NCI-H510A treated with DMSO at 0.1 percent for 48 hours (cell line): ENCODE measurements around the gene GRIFIN.

Experiments used
- DNase-seq: peaks from one replicate; lab custom pipeline; 2025; lab: John Stamatoyannopoulos, UW

GRIFIN gene, protein sequence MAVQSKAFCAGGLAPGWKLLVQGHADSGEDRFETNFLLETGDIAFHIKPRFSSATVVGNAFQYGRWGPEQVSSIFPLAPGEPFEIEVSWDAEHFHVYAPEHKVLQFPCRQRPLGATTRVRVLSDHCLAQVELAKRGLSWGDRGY

DNA sequence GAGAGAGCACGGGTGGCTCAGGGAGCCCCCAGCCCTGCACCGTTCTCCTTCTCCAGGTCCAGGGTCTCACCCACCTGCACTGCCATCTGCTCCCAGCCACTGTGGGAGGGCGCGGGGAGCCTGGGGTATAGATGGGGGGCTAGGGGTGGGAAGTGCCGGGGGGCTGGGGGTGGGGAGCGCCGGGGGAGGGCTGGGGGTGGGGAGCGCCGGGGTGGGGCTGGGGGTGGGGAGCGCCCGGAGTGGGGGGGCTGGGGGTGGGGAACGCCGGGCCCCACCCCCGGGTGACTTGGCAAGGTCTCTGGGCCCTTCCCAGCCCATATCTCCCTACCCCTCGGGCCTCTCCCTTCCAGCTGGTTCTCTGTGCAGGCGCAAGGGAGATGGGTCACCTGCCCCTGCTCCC is at the start of gene GRIFIN:
GRIFIN (minus strand) TSS at position 101 of the 400 bp plus-strand sequence; CDS start at position 86, 15 bp downstream.
- DNase-seq = no peak

GRCh38 chr7:2524808-2525657 is 48.8 kb upstream of the GRIFIN start:
- DNase-seq = peak; percentile 87

DNA sequence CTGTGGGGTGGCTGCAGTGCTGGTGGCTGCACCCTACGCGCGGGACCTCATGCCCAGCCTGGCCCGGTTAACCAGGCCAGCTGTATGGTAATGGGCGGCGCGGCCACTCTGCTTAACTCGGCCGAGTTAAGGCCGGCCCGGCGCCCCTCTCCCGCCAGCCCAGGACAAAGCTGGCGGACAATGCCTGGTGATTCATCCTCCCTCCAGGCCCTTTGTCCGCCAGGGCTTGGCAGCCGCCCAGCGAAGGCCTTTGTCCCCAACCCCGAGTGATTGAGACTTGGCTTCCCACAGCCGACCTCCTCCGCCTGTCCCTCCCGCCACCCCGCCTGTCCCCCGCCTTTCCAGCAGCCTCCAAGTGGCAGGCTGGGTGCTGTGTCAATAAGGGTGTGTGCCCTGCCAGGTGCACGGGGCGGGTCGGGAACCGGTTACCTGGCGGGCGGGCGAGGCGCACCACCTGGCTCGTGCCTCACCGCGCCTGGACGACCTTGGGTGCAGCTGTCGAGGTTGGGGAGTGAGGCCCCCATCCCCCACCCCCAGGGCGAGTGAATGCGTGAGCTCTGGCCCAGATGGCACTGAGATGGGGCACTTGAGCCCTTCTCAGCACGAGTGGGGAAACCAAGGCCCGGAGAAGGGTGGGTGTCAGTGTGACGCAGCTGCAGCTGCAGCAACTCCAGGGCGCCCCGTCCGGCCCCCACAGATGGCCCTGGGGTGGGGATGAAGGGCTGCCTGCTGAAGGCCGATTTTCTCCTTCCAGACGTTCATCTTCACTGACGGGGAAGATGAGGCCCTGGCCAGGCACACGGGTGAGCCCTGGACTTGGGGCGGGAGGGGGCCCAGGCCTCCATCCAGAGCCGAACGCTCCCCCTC is 48.0 kb upstream of the GRIFIN start:
- DNase-seq = peak; percentile 100

- peak; percentile 99 for DNase-seq
These were observed 47.3 kb upstream of the GRIFIN start for GRCh38 chr7:2523461-2523936.

DNA sequence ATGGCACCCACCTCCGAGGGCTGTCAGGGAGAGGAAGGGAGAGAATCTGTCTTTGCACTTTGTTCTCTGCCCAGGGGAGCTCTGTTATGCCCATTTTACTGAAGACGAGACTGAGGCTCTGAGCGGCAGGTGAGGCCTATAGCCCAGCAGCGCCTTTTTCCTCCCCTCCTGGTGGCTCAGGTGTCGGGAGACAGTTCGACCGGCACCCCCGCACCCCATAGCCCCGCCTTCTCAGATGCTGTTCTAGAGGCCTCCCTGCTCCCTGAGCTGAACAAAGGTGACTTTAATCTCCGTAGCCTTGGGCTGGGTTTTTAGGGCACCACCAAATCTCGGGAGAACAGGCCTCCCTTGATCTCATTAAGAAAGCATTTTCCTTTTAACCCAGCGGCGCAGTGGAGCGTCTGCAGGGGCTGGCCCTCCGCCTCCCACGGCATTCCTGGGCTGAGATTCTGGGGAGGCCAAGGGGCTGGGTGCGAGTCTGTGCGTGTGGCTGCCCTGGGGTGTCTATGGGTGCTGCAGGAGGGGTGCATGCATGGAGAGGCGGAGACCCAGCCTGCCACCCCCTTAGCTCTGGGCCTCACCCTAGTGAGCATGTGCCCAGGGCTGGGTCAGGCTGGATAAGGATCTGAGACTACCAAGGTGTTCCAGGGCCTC is 46.7 kb upstream of the GRIFIN start:
- peak; percentile 91 for DNase-seq

DNA sequence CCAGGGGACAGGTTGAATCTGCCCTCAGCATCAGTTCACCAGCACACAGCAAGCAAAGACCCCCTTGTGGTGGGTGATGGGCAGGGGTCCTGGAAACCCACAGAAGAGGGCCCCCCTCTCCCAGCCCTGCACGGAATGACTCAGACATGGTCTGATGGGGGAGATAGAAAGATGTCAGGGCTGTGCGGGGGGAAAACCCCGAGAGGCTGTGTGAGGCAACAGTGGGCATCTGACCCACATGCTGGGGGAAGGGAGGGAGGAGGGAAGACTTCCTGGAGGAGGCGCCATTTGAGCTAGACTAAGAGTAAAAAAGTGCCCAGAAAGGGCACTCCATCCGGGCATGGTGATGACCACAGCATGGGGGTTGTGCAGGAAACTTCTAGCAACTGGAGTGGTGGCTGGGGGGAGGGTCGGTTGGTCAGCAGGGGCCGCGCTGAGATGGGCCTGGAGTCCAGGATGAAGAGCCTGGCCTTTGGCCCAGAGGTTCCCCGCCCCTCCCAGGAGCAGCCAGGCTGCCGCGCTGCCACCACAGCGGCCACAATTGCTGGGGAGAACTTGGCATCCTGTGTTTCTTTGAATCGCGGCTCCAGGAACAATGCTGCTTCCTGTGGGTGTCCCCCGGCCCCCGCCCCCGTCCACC is 45.9 kb upstream of the GRIFIN start:
- DNase-seq = peak; percentile 72

- DNase-seq = no peak
These were observed 45.1 kb upstream of the GRIFIN start for GRCh38 chr7:2521341-2521745.

DNA sequence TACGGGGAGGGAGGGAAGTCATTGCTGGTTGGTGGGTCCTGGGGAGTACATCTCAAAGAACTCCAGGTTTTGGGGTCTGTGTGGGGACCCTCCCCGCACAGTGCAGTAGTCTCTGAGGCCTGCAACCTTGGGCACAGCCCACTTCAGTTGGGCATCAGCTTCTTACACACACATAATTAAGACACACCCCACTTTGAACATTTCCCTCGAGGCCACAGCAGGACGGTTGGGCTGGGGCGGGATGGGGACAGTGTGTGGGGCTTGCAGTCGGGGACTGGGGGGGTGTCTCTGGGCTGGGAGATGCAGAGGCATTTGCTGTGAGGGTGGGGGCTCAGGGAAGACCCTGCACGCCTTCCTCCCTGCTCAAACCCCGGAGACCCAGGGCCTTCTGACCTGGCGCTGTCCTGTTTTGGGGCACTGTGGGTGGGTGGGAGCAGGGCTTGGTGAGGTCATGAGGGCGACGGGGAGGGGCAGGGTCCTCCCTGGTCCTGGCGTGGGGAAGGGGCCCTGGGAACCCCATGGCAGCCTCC is 44.6 kb upstream of the GRIFIN start:
- DNase-seq = no peak

DNA sequence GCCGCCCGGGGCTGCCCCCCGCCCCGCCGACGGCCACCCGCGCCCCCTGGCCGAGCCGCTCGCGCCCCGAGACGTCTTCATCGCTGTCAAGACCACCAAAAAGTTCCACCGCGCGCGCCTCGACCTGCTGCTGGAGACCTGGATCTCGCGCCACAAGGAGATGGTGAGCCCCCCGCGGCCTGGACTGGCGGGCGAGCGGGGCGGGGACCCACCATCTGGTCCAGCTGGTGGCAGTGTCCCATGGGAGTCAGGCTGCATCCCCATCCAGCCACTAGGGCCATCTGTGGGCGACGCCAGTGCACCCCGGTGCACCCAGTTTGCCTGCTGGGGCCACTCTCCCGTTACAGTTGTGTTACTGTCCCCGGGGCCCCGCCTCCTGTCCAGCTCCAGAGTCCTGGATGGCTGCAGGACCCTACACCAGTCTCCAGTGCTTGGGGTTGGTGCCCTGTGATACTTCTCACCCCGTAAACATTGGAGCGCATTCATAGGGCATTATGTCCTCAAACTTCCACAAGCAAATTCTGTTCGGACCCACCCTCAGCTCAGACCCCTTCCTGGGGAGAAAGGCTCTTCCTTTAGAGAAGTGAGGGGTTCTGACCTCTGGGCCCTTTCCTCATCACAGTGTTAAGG is 44.0 kb upstream of the GRIFIN start:
- peak; percentile 86 for DNase-seq

DNA sequence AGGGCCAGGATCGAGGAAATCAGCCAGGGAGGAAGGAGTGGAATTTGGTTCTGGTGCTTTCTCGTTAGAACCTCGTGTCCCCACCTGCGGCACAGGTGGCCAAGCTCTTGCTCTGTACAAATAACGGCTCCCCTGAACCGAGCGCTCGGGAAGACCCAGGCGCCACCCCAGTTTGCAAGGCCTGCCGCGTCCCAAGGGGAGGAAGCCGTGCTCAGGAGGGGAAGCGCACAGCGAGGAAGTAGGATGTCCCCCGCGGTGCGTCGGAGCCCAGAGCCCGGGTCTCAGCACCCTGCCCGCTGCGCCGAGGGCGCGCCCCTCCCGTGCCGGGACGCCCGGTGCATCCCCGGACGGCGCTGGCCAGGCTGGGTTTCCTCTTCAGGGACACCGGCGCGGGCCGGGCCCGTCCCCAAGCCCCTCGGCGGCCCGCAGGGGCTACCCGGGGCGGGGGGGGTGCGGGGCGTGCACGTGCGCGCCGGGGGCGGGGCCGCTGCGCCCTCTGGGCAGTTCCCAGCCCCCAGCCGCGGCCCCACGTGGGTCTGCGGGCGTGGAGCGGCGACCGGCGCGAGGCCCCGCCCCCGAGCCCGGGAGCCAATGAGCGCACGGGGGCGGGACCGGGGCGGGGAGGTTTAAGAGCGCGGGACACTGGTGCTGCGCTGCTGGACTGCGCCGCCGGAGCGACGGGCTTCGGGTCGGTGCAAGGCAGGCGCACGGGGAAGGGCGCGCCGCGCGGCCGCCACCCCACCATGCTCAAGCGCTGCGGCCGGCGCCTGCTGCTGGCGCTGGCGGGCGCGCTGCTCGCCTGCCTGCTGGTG is 43.1 kb upstream of the GRIFIN start, which contains the start of gene LFNG:
LFNG (plus strand) TSS at position 656 of the 812 bp plus-strand sequence; CDS start at position 744, 88 bp downstream.
- DNase-seq = peak; percentile 99

DNA sequence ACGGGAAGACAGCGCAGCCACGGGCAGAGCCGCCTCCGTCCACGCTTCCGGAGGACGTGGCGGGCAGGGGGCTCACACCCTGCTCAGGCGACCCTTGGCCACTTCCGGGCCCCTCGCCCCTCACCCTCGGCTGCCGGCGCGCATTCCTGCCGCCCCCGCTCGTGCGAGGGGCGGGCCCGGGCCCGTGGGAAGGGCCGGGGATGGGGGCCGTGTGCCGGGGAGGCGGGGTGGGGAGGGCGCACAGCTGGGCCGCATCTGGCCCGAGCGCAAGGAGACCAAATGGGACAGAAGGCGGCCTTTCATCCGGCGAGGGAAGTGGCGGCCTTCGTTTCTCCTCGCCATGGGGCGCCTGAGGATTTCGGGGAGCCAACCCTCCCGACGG is 42.5 kb upstream of the GRIFIN start:
- DNase-seq = no peak

GRCh38 chr7:2517678-2518507 is 41.7 kb upstream of the GRIFIN start:
- peak; percentile 91 for DNase-seq

DNA sequence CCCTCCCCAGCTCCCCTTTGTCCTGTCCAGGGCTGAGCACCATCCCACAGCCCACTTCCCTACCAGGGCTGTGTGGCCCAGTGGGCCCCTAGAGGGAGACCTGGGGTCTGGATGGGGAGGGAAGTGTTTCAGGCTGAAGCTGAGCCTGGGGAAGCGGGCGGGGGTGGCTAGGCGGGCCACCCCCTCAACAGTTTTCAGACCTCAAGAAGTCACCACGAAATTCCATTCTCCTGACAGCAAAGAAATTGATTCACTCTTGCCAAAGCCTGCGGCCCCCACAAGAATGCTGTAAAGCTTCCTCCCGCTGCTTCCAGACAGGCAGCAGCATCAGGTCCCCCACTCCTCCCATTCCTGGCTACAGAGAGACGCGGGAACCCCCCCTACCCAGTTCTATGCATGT is 40.8 kb upstream of the GRIFIN start:
- DNase-seq = no peak

GRCh38 chr7:2516194-2516555 is 40.0 kb upstream of the GRIFIN start:
- DNase-seq = no peak

GRCh38 chr7:2515424-2516193 is 39.4 kb upstream of the GRIFIN start:
- DNase-seq = no peak

DNA sequence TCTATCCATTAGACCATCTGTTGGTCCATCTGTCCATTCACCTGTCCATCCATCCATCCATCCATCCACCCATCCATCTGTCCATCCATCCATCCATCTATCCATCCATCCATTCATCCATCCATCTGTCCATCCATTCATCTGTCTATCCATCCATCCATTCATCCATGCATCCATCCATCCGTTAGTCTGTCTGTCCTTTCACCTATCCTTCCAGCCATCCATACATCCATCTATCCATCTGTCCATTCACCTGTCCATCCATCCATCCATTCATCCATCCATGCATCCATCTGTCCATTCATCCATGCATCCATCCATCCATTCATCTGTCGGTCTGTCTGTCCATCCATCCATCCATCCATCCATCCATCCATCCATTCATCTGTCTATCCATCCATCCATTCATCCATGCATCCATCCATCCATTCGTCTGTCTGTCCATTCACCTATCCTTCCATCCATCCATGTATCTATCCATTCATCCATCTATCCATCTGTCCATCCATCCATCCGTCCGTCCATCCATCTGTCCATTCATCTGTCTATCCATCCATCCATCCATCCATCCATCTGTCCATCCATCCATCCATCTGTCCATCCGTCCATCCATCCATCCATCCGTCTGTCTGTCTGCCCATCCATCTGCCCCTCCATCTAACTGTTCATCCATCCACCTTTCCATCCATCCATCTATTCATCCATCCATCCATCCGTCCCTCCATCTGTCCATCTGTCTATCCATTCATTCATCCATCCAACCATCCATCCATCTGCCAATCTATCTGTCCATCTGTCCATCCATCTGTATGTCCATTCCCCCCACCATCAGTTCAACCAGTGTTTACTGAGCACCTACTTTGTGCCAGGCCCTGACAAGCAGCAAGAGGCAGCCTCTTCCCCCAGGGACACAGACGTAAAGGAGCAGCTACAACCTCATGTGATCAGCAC is 38.5 kb upstream of the GRIFIN start:
- no peak for DNase-seq

DNA sequence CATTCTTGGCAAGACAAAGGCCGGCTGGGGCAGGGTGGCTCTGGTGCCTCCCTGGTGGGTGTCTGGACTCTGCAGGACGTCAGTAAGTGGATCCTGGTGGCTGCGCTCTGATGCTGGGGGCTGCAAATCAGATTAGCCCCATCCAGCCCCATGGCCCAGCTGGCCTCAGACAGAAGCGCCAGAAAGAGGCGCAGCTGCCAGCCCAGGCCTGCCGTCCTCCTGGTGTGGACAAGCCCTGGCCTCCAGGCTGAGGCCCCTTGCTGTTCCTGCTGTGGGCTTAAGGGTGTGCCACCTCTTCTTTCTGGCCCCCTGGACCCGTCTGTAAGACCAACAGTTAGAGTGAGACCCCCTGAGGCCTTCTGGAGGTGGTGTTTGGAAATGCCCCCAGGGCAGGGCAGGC is 37.5 kb upstream of the GRIFIN start:
- no peak for DNase-seq
